ENCODE results near the gene NGEF.

The NGEF gene

GRCh38 chr2:232927032-232927792, 85.8 kb downstream of the NGEF start:
- Histone ChIP-seq H3K4me1 (ENCODE audit: control insufficient read depth, insufficient read depth, low read length) (no peaks in the 10 kb centered on the region), H3K27ac (ENCODE audit: extremely low read depth, low read depth, low read length) (no peak overlapping the region), H3K9me3 (ENCODE audit: control insufficient read depth, insufficient read depth, low read depth, low read length) (no peaks in the 10 kb centered on the region), H3K4me3 (ENCODE audit: low read depth, low read length) (peak overlapping the region; percentile 37), H3K36me3 (ENCODE audit: control insufficient read depth in 2 of 2, insufficient read depth in 1 of 2, low read length in 2 of 2) (peaks cover 0 to 10% of the 10 kb centered on the region in 2 experiments; a peak in 1 of 3 replicates)
- POLR2A ChIA-PET: no interaction called here
- CTCF ChIA-PET: no interaction called here
- TF ChIP-seq ZNF335 (tag by site-specific recombination; conservative IDR thresholded peaks at IDR 0.05) (peak; percentile 21; the same call in 1 of the 2 replicates), KLF1 (tag by site-specific recombination; IDR thresholded peaks at IDR 0.05) (peak; percentile 76), SP2 (tag by site-specific recombination; IDR thresholded peaks at IDR 0.05) (no peak), ZBTB26 (tag by site-specific recombination; optimal IDR thresholded peaks at IDR 0.05) (peak; percentile 46), ZBTB8A (tag by site-specific recombination; IDR thresholded peaks at IDR 0.05) (peak; percentile 27; the same call in 1 of the 2 replicates), ZNF660 (tag by site-specific recombination; IDR thresholded peaks at IDR 0.05) (no peak), ZNF549 (tag by site-specific recombination; IDR thresholded peaks at IDR 0.05) (no peak), GLIS2 (tag by site-specific recombination; IDR thresholded peaks at IDR 0.05) (no peak), ZBTB20 (tag by site-specific recombination; IDR thresholded peaks at IDR 0.05) (peak; percentile 36; the same call in 1 of the 2 replicates)

- no peaks in the 10 kb centered on the region for H3K9me3 ChIP-seq (ENCODE audit: control insufficient read depth, insufficient read depth, low read depth, low read length)
- TF ChIP-seq EGR2 (tag by site-specific recombination; IDR thresholded peaks at IDR 0.05; ENCODE audit: low read depth) (no peak), ZNF341 (tag by site-specific recombination; IDR thresholded peaks at IDR 0.05; ENCODE audit: low read depth) (peak; percentile 71)
- no peaks in the 10 kb centered on the region for H3K4me1 ChIP-seq (ENCODE audit: control insufficient read depth, insufficient read depth, low read length)
- CTCF ChIA-PET: no interaction called here
- POLR2A ChIA-PET: no interaction called here
- peaks cover 0 to 10% of the 10 kb centered on the region in 2 experiments; a peak in 1 of 3 replicates for H3K36me3 ChIP-seq (ENCODE audit: control insufficient read depth in 2 of 2, insufficient read depth in 1 of 2, low read length in 2 of 2)
- H3K4me3 ChIP-seq (ENCODE audit: low read depth, low read length): no peak overlapping the region
- no peak overlapping the region for H3K27ac ChIP-seq (ENCODE audit: extremely low read depth, low read depth, low read length)
Measured at GRCh38 chr2:232926431-232926939, 86.6 kb downstream of the NGEF start.

GRCh38 chr2:232925821-232926156, 87.3 kb downstream of the NGEF start:
- Histone ChIP-seq H3K4me3 (ENCODE audit: low read depth, low read length) (no peak overlapping the region), H3K36me3 (ENCODE audit: control insufficient read depth in 2 of 2, insufficient read depth in 1 of 2, low read length in 2 of 2) (peaks cover 0 to 10% of the 10 kb centered on the region in 2 experiments; a peak in 1 of 3 replicates), H3K9me3 (ENCODE audit: control insufficient read depth, insufficient read depth, low read depth, low read length) (no peaks in the 10 kb centered on the region), H3K4me1 (ENCODE audit: control insufficient read depth, insufficient read depth, low read length) (no peaks in the 10 kb centered on the region), H3K27ac (ENCODE audit: extremely low read depth, low read depth, low read length) (no peak overlapping the region)
- POLR2A ChIA-PET: no interaction called here
- CTCF ChIA-PET: no interaction called here
- TF ChIP-seq BCL6B (tag by site-specific recombination; IDR thresholded peaks at IDR 0.05) (no peak), PRDM2 (tag by site-specific recombination; IDR thresholded peaks at IDR 0.05; ENCODE audit: borderline replicate concordance) (no peak), ZNF10 (tag by site-specific recombination; IDR thresholded peaks at IDR 0.05) (no peak), ZNF274 (IDR thresholded peaks at IDR 0.05; ENCODE audit: low read length) (no peak), ZNF274 (tag by site-specific recombination; IDR thresholded peaks at IDR 0.05; ENCODE audit: borderline replicate concordance) (no peak)
- TF ChIP-seq, protein P1, sequence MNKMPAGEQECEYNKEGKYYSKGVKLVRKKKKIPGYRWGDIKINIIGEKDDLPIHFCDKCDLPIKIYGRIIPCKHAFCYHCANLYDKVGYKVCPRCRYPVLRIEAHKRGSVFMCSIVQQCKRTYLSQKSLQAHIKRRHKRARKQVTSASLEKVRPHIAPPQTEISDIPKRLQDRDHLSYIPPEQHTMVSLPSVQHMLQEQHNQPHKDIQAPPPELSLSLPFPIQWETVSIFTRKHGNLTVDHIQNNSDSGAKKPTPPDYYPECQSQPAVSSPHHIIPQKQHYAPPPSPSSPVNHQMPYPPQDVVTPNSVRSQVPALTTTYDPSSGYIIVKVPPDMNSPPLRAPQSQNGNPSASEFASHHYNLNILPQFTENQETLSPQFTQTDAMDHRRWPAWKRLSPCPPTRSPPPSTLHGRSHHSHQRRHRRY (tag by site-specific recombination; IDR thresholded peaks at IDR 0.05): no peak

Measured in HEK293 (cell line).